ENCODE data around the gene AMPD2.

GRCh38 chr1:109611308-109611990 is 8.2 kb upstream of the AMPD2 start:
- TF ChIP-seq CTCF (IDR thresholded peaks at IDR 0.05) (no peak), EP300 (IDR thresholded peaks at IDR 0.05; ENCODE audit: low read depth) (no peak)

Measured in transverse colon (tissue), 3 donors.